ENCODE results near the gene HNRNPA1.

DNA sequence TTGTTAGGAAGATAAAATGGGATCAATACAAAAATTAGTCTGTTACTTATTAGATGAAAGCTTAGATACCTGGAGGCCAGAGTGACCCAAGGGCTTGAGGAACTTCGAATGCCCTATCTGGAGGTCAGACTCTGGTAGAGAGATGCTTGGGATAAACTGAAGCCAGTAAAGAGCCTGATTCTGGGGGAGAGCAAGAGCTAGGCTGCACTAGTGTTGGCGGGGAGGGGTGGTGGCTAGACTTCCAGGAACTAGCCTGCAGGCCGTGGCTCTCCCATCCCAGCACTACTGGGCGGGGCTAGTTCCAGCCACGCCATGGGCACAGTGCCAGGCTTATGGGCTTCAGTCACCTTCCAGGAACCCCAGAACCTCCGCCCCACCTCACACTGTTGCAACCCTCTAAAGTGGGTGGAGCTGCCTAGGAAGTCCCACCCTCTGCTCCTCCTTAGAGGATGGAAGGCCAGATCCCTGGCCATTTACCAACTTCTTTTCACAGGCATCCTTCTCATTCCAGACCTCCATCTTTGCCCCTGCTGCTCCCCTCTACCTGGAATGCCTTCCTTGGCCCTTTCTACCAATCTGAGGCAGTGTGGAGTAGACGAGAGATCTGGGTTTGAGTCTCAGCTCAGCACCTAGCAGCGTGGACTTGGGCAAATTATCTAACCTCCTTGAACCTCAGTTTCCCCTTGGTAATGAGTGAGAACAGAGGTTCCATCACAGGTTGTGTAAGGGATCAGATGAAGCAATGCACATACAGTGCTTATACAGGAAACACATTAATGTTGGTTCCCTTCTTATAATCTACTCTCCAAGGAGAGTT, 26.6 kb downstream of the HNRNPA1 start:
- TF ChIP-seq EZH2 (IDR thresholded peaks at IDR 0.05) (no peak), POLR2AphosphoS5 (IDR thresholded peaks at IDR 0.05; ENCODE audit: borderline replicate concordance, low read depth, low read length) (no peak)

Measured in SK-N-MC (cell line).